ENCODE results near the gene ATAD2B.
"Not testable (repeated sequence)": the region's sequence is repeated elsewhere in the genome, so short reads cannot be mapped to it uniquely, and the experiment has no call there.

Gene ATAD2B

GRCh38 chr2:23782646-23783045, 144.3 kb downstream of the ATAD2B start:
- DNase-seq: no peak

- DNase-seq: no peak
These were observed 144.8 kb downstream of the ATAD2B start for GRCh38 chr2:23782126-23782525.

- not testable (repeated sequence) for DNase-seq
These were observed 146.5 kb downstream of the ATAD2B start for GRCh38 chr2:23780465-23780864.

GRCh38 chr2:23777826-23778225, 149.1 kb downstream of the ATAD2B start:
- no peak for DNase-seq

- no peak for DNase-seq
These were observed 150.9 kb downstream of the ATAD2B start for GRCh38 chr2:23776021-23776420.

- no peak for DNase-seq
These were observed 154.2 kb downstream of the ATAD2B start for GRCh38 chr2:23772684-23773083.

GRCh38 chr2:23772056-23772455, 154.9 kb downstream of the ATAD2B start:
- DNase-seq: no peak

- DNase-seq: no peak
These were observed 157.6 kb downstream of the ATAD2B start for GRCh38 chr2:23769364-23769763.

GRCh38 chr2:23767876-23768621, 158.9 kb downstream of the ATAD2B start:
- DNase-seq: no peak

GRCh38 chr2:23762141-23762540, 164.8 kb downstream of the ATAD2B start:
- DNase-seq: no peak

GRCh38 chr2:23761638-23762037, 165.3 kb downstream of the ATAD2B start:
- no peak for DNase-seq

- no peak for DNase-seq
These were observed 166.2 kb downstream of the ATAD2B start for GRCh38 chr2:23760736-23761135.

GRCh38 chr2:23757686-23758433, 169.1 kb downstream of the ATAD2B start:
- no peak for DNase-seq

GRCh38 chr2:23756593-23757292, 170.2 kb downstream of the ATAD2B start:
- DNase-seq: no peak

- no peak for DNase-seq
These were observed 172.0 kb downstream of the ATAD2B start for GRCh38 chr2:23754970-23755369.

GRCh38 chr2:23753291-23754010, 173.5 kb downstream of the ATAD2B start:
- no peak for DNase-seq

- DNase-seq: no peak
These were observed 175.1 kb downstream of the ATAD2B start for GRCh38 chr2:23751747-23752265.

- no peak for DNase-seq
These were observed 180.6 kb downstream of the ATAD2B start for GRCh38 chr2:23746141-23746863.

- no peak for DNase-seq
These were observed 181.2 kb downstream of the ATAD2B start for GRCh38 chr2:23745726-23746105.

GRCh38 chr2:23745068-23745725, 181.7 kb downstream of the ATAD2B start:
- no peak for DNase-seq

- not testable (repeated sequence) for DNase-seq
These were observed 190.1 kb downstream of the ATAD2B start for GRCh38 chr2:23736783-23737182.

GRCh38 chr2:23734416-23734815, 192.5 kb downstream of the ATAD2B start:
- no peak for DNase-seq

Data from stimulated activated CD4-positive, alpha-beta T cell treated with anti-CD3 and anti-CD28 coated beads, Interleukin-2, amount 100 ng/mL, for 24 hours (primary cell).